Endothelial cell of umbilical vein (primary cell): Measurements from ENCODE around the gene MAL. TPM values are rescaled to one million over a fixed set of nuclear protein-coding genes. Genes with fewer than 3 reads are reported as not detected.

ENCODE experiments used
- BruUV-seq: library from RNA; stranded (reverse); fragments of 400-500 nt; replicated peaks from 2 replicates; lab custom pipeline; 2021; lab: Mats Ljungman, UMichigan
- CTCF ChIA-PET: fragments of 300-600, 350-600 bp; sonication (Branson Sonifier 250); formaldehyde crosslinking; loops from one replicate; lab custom pipeline; 2021; ENCODE audit warnings: antibody characterized with exemption, inconsistent platforms; lab: Charles Lee
- POLR2A ChIA-PET: fragments of 300-600, 350-600 bp; sonication (Branson Sonifier 250); formaldehyde crosslinking; loops from one replicate; lab custom pipeline; 2021; ENCODE audit warnings: antibody characterized with exemption, inconsistent platforms; lab: Charles Lee
- DNase-seq: peaks from one replicate; pipeline ENCODE4 v3.0.0-alpha.2; 2011; ENCODE audit warnings: low read depth, low spot score
- FAIRE-seq: peaks from 2 replicates; lab custom pipeline; 2011; peaks lifted over from hg19 to GRCh38; lab: Jason Lieb, UNC
- H2AFZ ChIP-seq: 2 replicates; pipeline ENCODE4 v1.6.0; 2012; ENCODE audit warnings: low read depth, low read length, control low read depth, inconsistent platforms
- H3K27ac ChIP-seq: 2 replicates; pipeline ENCODE4 v1.5.1; 2011; ENCODE audit warnings: low read depth, mild to moderate bottlenecking, control low read depth, low read length, moderate library complexity; ENCODE audit not compliant: insufficient read depth
- H3K27me3 ChIP-seq, 2 experiments: 2 replicates each; pipeline versions ENCODE4 v1.6.0 to v1.6.1; 2011; ENCODE audit warnings: low read length in 2 of 2, mixed read lengths in 1 of 2; ENCODE audit not compliant: control insufficient read depth in 2 of 2, insufficient read depth in 2 of 2
- H3K36me3 ChIP-seq, 2 experiments: 2 replicates in 1 of 2; 3 replicates in 1 of 2; pipeline ENCODE4 v1.5.1; 2011; ENCODE audit warnings: low read length in 2 of 2, mild to moderate bottlenecking in 1 of 2, moderate library complexity in 1 of 2; ENCODE audit not compliant: control insufficient read depth in 2 of 2, insufficient read depth in 2 of 2; ENCODE audit errors: extremely low read depth in 1 of 2
- H3K4me1 ChIP-seq: 3 replicates; pipeline ENCODE4 v1.5.1; 2011; ENCODE audit warnings: mild to moderate bottlenecking, low read length; ENCODE audit not compliant: control insufficient read depth, insufficient read depth; ENCODE audit errors: extremely low read depth
- H3K4me2 ChIP-seq: 2 replicates; pipeline ENCODE4 v1.6.1; 2011; ENCODE audit warnings: low read length, control low read depth, mixed read lengths; ENCODE audit not compliant: insufficient read depth
- H3K4me3 ChIP-seq, 3 experiments: fragments of 200-600 bp in 1 of 3; sonication (generic), shearing (Covaris generic) in 1 of 3; replicated peaks in 1 of 3; 2 replicates each; pipeline ENCODE4 v1.5.1; 2011 to 2016; ENCODE audit warnings: control low read depth in 3 of 3, low read length in 3 of 3, mild to moderate bottlenecking in 2 of 3, inconsistent platforms in 1 of 3, low read depth in 1 of 3, moderate library complexity in 1 of 3; ENCODE audit not compliant: insufficient read depth in 1 of 3
- H3K79me2 ChIP-seq: 2 replicates; pipeline ENCODE4 v1.6.0; 2012; ENCODE audit warnings: low read length, inconsistent platforms; ENCODE audit not compliant: control insufficient read depth, insufficient read depth
- H3K9ac ChIP-seq: replicated peaks from 2 replicates; pipeline ENCODE3; 2011; ENCODE audit warnings: low read length, control low read depth; ENCODE audit not compliant: insufficient read depth; ENCODE audit errors: extremely low read depth
- H3K9me1 ChIP-seq: replicated peaks from 3 replicates; pipeline ENCODE4 v1.6.0; 2011; ENCODE audit warnings: mild to moderate bottlenecking, low read length; ENCODE audit not compliant: control insufficient read depth, insufficient read depth; ENCODE audit errors: extremely low read depth
- H3K9me3 ChIP-seq: replicated peaks from 2 replicates; pipeline ENCODE4 v1.5.1; 2012; ENCODE audit warnings: low read length, inconsistent platforms; ENCODE audit not compliant: control insufficient read depth, insufficient read depth
- H4K20me1 ChIP-seq: replicated peaks from 2 replicates; pipeline ENCODE3; 2011; ENCODE audit warnings: mild to moderate bottlenecking, low read length; ENCODE audit not compliant: control insufficient read depth, insufficient read depth; ENCODE audit errors: extremely low read depth
- EZH2 ChIP-seq: IDR thresholded peaks from 2 replicates; pipeline ENCODE4 v1.6.1; 2012; ENCODE audit warnings: borderline replicate concordance, low read depth, mild to moderate bottlenecking, moderate library complexity, low read length, inconsistent platforms; ENCODE audit not compliant: severe bottlenecking
- FOS ChIP-seq: IDR thresholded peaks from 2 replicates; pipeline ENCODE4 v1.6.1; 2011; ENCODE audit warnings: mild to moderate bottlenecking, low read length, moderate library complexity, borderline replicate concordance; ENCODE audit not compliant: insufficient read depth
- MAX ChIP-seq: IDR thresholded peaks from 2 replicates; pipeline ENCODE4 v1.6.1; 2011; ENCODE audit not compliant: insufficient read depth, insufficient read length
- MYC ChIP-seq: IDR thresholded peaks from one replicate; pipeline ENCODE4 v1.6.1; 2011; ENCODE audit warnings: mild to moderate bottlenecking, low read depth, low read length
- POLR2A ChIP-seq: IDR thresholded peaks from 2 replicates; pipeline ENCODE4 v1.6.1; 2012; ENCODE audit warnings: low read depth, mild to moderate bottlenecking, control low read depth, low read length
- POLR2AphosphoS5 ChIP-seq: IDR thresholded peaks from 2 replicates; pipeline ENCODE4 v1.6.1; 2012; ENCODE audit warnings: low read depth, mild to moderate bottlenecking, control low read depth, low read length, moderate library complexity; ENCODE audit not compliant: insufficient read depth
- dilution Hi-C: fragments of 300-500 bp; cut with MboI; formaldehyde crosslinking; loops from one replicate; pipeline ENCODE4 v1.15.0; 2019; ENCODE audit warnings: low sequenced_read_pairs; ENCODE audit not compliant: extremely low pct_ligation_motif_present
- intact Hi-C: fragments of 100-400 bp; cut with micrococcal nuclease; formaldehyde crosslinking; loops from one replicate; pipeline ENCODE4 v1.10.0; 2022
- polyA plus RNA-seq, 4 experiments: library from polyadenylated mRNA; depleted of rRNA in 3 of 4; stranded (reverse) in 3 of 4; unstranded in 1 of 4; fragments of >200 nt; gene quantifications; 2 replicates each; pipeline versions ENCODE4 v1.2.1 to v1.2.3, GENCODE V29; 2011 to 2012; ENCODE audit warnings: missing spikeins in 1 of 4
- total RNA-seq: library from RNA; stranded (reverse); gene quantifications from 2 replicates; pipeline ENCODE4 v1.2.3, GENCODE V29; 2021
- TF ChIP-seq, protein P1 (sequence below), 2 donors: IDR thresholded peaks; 1 replicate in 1 of 2; 2 replicates in 1 of 2; pipeline ENCODE4 v1.5.1; 2011; ENCODE audit warnings: low read length in 2 of 2, mild to moderate bottlenecking in 2 of 2, moderate library complexity in 2 of 2, control low read depth in 1 of 2, inconsistent platforms in 1 of 2, low read depth in 1 of 2; ENCODE audit not compliant: insufficient read depth in 1 of 2; ENCODE audit errors: extremely low read depth in 1 of 2

MAL gene
- total and polyA plus RNA-seq, 2 donors (not counting 3 experiments of a cell fraction or from before 2014, with no cell fraction given), result not detected

GRCh38 chr2:95086017-95086416, 60.5 kb downstream of the MAL start:
- Histone ChIP-seq H3K36me3 (peaks cover 5 to 10% of the 10 kb centered on the region in 2 experiments), H3K9ac (no peak overlapping the region), H3K27ac (no peak overlapping the region), H3K9me3 (no peaks in the 10 kb centered on the region), H3K4me1 (no peaks in the 10 kb centered on the region), H3K4me2 (no peak overlapping the region), H3K27me3 (peaks cover 0 to 2% of the 10 kb centered on the region in 2 experiments), H4K20me1 (no peaks in the 10 kb centered on the region), H2AFZ (no peak overlapping the region), H3K9me1 (no peaks in the 10 kb centered on the region), H3K79me2 (no peaks in the 10 kb centered on the region), H3K4me3 (no peak overlapping the region)
- TF ChIP-seq, protein P1, sequence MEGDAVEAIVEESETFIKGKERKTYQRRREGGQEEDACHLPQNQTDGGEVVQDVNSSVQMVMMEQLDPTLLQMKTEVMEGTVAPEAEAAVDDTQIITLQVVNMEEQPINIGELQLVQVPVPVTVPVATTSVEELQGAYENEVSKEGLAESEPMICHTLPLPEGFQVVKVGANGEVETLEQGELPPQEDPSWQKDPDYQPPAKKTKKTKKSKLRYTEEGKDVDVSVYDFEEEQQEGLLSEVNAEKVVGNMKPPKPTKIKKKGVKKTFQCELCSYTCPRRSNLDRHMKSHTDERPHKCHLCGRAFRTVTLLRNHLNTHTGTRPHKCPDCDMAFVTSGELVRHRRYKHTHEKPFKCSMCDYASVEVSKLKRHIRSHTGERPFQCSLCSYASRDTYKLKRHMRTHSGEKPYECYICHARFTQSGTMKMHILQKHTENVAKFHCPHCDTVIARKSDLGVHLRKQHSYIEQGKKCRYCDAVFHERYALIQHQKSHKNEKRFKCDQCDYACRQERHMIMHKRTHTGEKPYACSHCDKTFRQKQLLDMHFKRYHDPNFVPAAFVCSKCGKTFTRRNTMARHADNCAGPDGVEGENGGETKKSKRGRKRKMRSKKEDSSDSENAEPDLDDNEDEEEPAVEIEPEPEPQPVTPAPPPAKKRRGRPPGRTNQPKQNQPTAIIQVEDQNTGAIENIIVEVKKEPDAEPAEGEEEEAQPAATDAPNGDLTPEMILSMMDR (IDR thresholded peaks at IDR 0.05; ENCODE audit: extremely low read depth in 1 of 2, insufficient read depth in 1 of 2, low read depth in 1 of 2, low read length in 2 of 2), result no peak
- TF ChIP-seq MAX (no peak), MYC (no peak), FOS (no peak), EZH2 (no peak), POLR2AphosphoS5 (no peak), POLR2A (no peak)
- no peak for DNase-seq
- dilution Hi-C loops (no loop called here), intact Hi-C loops (no loop called here)
- CTCF ChIA-PET, result no interaction called here
- FAIRE-seq, result no peak
- no TSS peak for BruUV-seq
- POLR2A ChIA-PET, result no interaction called here
